ENCODE measurements around the gene GADL1.

DNA sequence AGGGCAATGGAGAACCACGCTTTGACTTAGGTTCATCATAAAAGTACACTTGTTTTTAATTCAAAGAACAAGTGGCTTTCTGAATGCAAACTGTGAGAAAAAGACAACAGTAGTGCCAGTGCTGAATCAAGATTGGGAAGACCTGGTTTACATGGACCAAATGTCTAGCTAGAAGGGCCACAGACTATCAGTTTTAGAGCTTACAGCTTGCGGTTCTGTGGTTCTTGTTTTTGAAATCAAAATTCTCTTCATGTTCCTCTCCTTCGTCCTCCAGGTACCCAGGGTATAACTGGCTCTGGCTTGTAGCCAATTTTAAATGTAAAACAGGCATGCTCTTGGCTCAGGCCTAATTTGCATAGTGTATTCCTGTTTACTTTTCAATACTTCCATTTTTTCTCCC is 163.5 kb downstream of the GADL1 start:
- TF ChIP-seq, protein P1, sequence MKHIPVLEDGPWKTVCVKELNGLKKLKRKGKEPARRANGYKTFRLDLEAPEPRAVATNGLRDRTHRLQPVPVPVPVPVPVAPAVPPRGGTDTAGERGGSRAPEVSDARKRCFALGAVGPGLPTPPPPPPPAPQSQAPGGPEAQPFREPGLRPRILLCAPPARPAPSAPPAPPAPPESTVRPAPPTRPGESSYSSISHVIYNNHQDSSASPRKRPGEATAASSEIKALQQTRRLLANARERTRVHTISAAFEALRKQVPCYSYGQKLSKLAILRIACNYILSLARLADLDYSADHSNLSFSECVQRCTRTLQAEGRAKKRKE (CRISPR knock-in tag; IDR thresholded peaks at IDR 0.05; ENCODE audit: low read depth) = no peak
- TF ChIP-seq POLR2A (IDR thresholded peaks at IDR 0.05; ENCODE audit: low read length) (no peak), NR3C1 (IDR thresholded peaks at IDR 0.05) (no peak), ESRRA (IDR thresholded peaks at IDR 0.05; ENCODE audit: borderline replicate concordance, low read length) (no peak), CBX2 (IDR thresholded peaks at IDR 0.05; ENCODE audit: borderline replicate concordance, low read depth) (no peak), POLR2AphosphoS2 (conservative IDR thresholded peaks at IDR 0.05; ENCODE audit: low read length) (no peak), HOXB13 (CRISPR knock-in tag; IDR thresholded peaks at IDR 0.05; ENCODE audit: low read depth) (no peak), CHD2 (IDR thresholded peaks at IDR 0.05; ENCODE audit: low read length, partially characterized antibody) (no peak), CHD4 (IDR thresholded peaks at IDR 0.05; ENCODE audit: borderline replicate concordance) (no peak), RAD21 (conservative IDR thresholded peaks at IDR 0.05 in 1 of 2, IDR thresholded peaks at IDR 0.05 in 1 of 2) (no peak)
- TF ChIP-seq, protein P2, sequence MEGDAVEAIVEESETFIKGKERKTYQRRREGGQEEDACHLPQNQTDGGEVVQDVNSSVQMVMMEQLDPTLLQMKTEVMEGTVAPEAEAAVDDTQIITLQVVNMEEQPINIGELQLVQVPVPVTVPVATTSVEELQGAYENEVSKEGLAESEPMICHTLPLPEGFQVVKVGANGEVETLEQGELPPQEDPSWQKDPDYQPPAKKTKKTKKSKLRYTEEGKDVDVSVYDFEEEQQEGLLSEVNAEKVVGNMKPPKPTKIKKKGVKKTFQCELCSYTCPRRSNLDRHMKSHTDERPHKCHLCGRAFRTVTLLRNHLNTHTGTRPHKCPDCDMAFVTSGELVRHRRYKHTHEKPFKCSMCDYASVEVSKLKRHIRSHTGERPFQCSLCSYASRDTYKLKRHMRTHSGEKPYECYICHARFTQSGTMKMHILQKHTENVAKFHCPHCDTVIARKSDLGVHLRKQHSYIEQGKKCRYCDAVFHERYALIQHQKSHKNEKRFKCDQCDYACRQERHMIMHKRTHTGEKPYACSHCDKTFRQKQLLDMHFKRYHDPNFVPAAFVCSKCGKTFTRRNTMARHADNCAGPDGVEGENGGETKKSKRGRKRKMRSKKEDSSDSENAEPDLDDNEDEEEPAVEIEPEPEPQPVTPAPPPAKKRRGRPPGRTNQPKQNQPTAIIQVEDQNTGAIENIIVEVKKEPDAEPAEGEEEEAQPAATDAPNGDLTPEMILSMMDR (IDR thresholded peaks at IDR 0.05) = no peak
- TF ChIP-seq, protein P3, sequence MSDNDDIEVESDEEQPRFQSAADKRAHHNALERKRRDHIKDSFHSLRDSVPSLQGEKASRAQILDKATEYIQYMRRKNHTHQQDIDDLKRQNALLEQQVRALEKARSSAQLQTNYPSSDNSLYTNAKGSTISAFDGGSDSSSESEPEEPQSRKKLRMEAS (IDR thresholded peaks at IDR 0.05) = no peak

Measured in A549 (cell line).